ENCODE results near the gene DRD5. TPM values are rescaled to one million over a fixed set of nuclear protein-coding genes. Genes with fewer than 3 reads are reported as not detected.

DRD5 gene
- total and polyA plus RNA-seq, 9 of the 15 experiments (the other 6 are each of a cell fraction or from before 2014, with no cell fraction given), result not detected

DNA sequence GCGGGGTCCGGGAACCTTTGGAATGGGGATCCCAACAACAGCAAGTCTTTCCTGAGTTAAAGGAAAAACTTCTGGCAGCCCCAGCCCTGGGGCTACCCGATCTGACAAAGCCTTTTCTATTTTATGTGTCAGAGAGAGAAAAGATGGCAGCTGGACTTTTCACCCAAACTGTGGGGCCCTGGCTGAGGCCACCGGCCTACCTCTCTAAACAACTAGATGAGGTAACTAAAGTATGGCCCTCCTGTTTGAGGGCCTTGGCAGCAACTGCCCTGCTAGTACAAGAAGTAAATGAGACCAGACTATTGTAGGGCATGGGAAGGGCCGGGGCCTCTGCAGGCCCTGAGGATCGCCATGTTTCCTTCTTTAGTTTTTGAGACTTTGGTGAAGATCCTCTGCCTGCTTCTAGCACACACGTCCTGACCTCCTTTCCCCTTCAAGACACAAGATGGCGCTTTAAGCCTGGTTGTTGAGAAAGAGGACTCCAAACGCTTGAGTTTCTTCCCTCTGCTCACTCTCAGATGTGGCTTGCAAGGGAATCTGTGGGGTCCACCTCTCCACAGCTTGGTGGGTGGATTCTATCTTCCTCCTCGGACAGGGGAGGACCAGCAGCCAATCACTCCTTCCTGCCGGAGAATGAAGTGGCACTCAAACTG lies 18.5 kb upstream of the DRD5 start:
- Histone ChIP-seq H3K9ac (ENCODE audit: insufficient read depth in 1 of 2, low read depth in 2 of 2, low read length in 2 of 2) (no peak overlapping the region), H3K79me2 (ENCODE audit: control insufficient read depth, insufficient read depth, low read length) (no peaks in the 10 kb centered on the region), H3K9me1 (ENCODE audit: control insufficient read depth, insufficient read depth, low read length) (no peaks in the 10 kb centered on the region), H3K27ac (ENCODE audit: extremely low read depth, low read depth, low read length) (no peak overlapping the region), H3K4me1 (replicated peaks in 1 of 2; ENCODE audit: control insufficient read depth in 2 of 2, insufficient read depth in 2 of 2, low read length in 2 of 2) (no peaks in the 10 kb centered on the region), H3K27me3 (ENCODE audit: control insufficient read depth in 2 of 2, insufficient read depth in 2 of 2, low read length in 2 of 2) (peaks cover 0 to 7% of the 10 kb centered on the region in 2 experiments; a peak in 1 of 5 replicates), H2AFZ (ENCODE audit: low read depth, low read length) (no peak overlapping the region), H3K9me3 (replicated peaks; ENCODE audit: control insufficient read depth, insufficient read depth, low read depth, low read length) (no peaks in the 10 kb centered on the region), H3K36me3 (ENCODE audit: control insufficient read depth, insufficient read depth, low read length) (no peaks in the 10 kb centered on the region), H3K4me2 (ENCODE audit: insufficient read depth, low read length) (no peak overlapping the region), H3K4me3 (no peak overlapping the region), H4K20me1 (replicated peaks; ENCODE audit: control insufficient read depth, insufficient read depth, low read length) (no peaks in the 10 kb centered on the region)
- BruUV-seq (replicated peaks), result no TSS peak
- FAIRE-seq, result peak; percentile 82
- CTCF ChIA-PET (ENCODE audit: low intra/inter-chr PET ratio), result interaction anchor here (0.6 to 4.0 kb wide), 6 partner anchors 123 to 301 kb away, joined by 3 to 15 read pairs (median 4); no protein-coding TSS in a partner anchor
- intact Hi-C loops (cut with micrococcal nuclease), result loop anchor here (1.0 to 10.0 kb wide), 4 partner anchors 58 to 300 kb away; no protein-coding TSS in a partner anchor
- peak; percentile 40 to 64 (median 46) for DNase-seq (ENCODE audit: extremely low read depth in 1 of 4, low spot score in 3 of 4)
- WGBS (ENCODE audit: insufficient coverage, low coverage, missing lambda C conversion rate), result 1% methylated on average over 11 of the region's 11 CpGs
- peak; percentile 72 for ATAC-seq
- in situ Hi-C loops (cut with MboI), result loop anchor here (5.0 kb wide), 1 partner anchor 254 kb away; no protein-coding TSS in a partner anchor
- POLR2A ChIA-PET, result interaction anchor here (0.6 kb wide), 1 partner anchor 251 kb away, joined by 3 read pairs; no protein-coding TSS in a partner anchor
- TF ChIP-seq RAD21 (CRISPR knock-in tag; conservative IDR thresholded peaks at IDR 0.05 in 1 of 2, IDR thresholded peaks at IDR 0.05 in 1 of 2) (peak; percentile 86 to 88), MTA2 (IDR thresholded peaks at IDR 0.05; ENCODE audit: low read depth) (no peak), DPF2 (IDR thresholded peaks at IDR 0.05) (no peak), SMC3 (conservative IDR thresholded peaks at IDR 0.05; ENCODE audit: insufficient read depth, low read depth, low read length) (peak; percentile 69)
- TF ChIP-seq, protein P1, sequence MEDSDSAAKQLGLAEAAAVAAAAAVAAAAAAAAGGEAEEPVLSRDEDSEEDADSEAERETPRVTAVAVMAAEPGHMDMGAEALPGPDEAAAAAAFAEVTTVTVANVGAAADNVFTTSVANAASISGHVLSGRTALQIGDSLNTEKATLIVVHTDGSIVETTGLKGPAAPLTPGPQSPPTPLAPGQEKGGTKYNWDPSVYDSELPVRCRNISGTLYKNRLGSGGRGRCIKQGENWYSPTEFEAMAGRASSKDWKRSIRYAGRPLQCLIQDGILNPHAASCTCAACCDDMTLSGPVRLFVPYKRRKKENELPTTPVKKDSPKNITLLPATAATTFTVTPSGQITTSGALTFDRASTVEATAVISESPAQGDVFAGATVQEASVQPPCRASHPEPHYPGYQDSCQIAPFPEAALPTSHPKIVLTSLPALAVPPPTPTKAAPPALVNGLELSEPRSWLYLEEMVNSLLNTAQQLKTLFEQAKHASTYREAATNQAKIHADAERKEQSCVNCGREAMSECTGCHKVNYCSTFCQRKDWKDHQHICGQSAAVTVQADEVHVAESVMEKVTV (CRISPR knock-in tag; IDR thresholded peaks at IDR 0.05), result peak; percentile 76
- TF ChIP-seq, protein P2, sequence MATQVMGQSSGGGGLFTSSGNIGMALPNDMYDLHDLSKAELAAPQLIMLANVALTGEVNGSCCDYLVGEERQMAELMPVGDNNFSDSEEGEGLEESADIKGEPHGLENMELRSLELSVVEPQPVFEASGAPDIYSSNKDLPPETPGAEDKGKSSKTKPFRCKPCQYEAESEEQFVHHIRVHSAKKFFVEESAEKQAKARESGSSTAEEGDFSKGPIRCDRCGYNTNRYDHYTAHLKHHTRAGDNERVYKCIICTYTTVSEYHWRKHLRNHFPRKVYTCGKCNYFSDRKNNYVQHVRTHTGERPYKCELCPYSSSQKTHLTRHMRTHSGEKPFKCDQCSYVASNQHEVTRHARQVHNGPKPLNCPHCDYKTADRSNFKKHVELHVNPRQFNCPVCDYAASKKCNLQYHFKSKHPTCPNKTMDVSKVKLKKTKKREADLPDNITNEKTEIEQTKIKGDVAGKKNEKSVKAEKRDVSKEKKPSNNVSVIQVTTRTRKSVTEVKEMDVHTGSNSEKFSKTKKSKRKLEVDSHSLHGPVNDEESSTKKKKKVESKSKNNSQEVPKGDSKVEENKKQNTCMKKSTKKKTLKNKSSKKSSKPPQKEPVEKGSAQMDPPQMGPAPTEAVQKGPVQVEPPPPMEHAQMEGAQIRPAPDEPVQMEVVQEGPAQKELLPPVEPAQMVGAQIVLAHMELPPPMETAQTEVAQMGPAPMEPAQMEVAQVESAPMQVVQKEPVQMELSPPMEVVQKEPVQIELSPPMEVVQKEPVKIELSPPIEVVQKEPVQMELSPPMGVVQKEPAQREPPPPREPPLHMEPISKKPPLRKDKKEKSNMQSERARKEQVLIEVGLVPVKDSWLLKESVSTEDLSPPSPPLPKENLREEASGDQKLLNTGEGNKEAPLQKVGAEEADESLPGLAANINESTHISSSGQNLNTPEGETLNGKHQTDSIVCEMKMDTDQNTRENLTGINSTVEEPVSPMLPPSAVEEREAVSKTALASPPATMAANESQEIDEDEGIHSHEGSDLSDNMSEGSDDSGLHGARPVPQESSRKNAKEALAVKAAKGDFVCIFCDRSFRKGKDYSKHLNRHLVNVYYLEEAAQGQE (IDR thresholded peaks at IDR 0.05; ENCODE audit: borderline replicate concordance), result peak; percentile 72; the same call in 1 of the 2 replicates
- TF ChIP-seq, protein P2 (CRISPR knock-in tag; IDR thresholded peaks at IDR 0.05; ENCODE audit: low read depth), result no peak
- TF ChIP-seq, protein P3, sequence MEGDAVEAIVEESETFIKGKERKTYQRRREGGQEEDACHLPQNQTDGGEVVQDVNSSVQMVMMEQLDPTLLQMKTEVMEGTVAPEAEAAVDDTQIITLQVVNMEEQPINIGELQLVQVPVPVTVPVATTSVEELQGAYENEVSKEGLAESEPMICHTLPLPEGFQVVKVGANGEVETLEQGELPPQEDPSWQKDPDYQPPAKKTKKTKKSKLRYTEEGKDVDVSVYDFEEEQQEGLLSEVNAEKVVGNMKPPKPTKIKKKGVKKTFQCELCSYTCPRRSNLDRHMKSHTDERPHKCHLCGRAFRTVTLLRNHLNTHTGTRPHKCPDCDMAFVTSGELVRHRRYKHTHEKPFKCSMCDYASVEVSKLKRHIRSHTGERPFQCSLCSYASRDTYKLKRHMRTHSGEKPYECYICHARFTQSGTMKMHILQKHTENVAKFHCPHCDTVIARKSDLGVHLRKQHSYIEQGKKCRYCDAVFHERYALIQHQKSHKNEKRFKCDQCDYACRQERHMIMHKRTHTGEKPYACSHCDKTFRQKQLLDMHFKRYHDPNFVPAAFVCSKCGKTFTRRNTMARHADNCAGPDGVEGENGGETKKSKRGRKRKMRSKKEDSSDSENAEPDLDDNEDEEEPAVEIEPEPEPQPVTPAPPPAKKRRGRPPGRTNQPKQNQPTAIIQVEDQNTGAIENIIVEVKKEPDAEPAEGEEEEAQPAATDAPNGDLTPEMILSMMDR (IDR thresholded peaks at IDR 0.05 in 2 of 3, conservative IDR thresholded peaks at IDR 0.05 in 1 of 3; ENCODE audit: insufficient read depth in 2 of 3, low read depth in 1 of 3, low read length in 3 of 3), result peak; percentile 66 to 81 (median 70); a peak in 5 of 6 replicates
